ENCODE results near the gene TAF1D. TPM values are rescaled to one million over a fixed set of nuclear protein-coding genes. Genes with fewer than 3 reads are reported as not detected.

Gene TAF1D
- total RNA-seq, 1 donor = 126 TPM

DNA sequence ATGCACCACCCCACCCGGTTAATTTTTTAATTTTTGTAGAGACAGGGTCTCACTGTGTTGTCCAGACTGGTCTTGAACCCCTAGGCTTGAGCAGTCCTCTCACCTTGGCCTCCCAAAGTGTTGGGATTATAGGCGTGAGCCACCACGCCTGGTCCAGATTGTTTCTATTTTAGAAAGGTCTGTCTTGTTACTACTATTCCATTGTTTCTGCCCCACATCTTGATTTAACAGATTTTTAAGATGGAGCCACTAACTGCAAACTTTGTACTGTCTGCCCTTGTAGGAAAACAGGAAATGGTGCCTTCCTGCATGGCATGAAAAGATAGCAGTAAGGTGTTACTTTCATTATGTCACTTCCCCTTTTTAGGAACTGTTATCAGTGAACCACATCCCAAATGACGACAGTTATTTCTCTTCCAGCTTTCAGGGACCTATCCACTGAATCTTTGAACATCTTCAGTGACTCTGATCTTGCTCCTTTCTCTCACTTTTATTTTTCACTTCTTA lies 23.2 kb downstream of the TAF1D start:
- H3K27ac ChIP-seq (ENCODE audit: low read depth, low read length) = no peak overlapping the region
- TF ChIP-seq, protein P1, sequence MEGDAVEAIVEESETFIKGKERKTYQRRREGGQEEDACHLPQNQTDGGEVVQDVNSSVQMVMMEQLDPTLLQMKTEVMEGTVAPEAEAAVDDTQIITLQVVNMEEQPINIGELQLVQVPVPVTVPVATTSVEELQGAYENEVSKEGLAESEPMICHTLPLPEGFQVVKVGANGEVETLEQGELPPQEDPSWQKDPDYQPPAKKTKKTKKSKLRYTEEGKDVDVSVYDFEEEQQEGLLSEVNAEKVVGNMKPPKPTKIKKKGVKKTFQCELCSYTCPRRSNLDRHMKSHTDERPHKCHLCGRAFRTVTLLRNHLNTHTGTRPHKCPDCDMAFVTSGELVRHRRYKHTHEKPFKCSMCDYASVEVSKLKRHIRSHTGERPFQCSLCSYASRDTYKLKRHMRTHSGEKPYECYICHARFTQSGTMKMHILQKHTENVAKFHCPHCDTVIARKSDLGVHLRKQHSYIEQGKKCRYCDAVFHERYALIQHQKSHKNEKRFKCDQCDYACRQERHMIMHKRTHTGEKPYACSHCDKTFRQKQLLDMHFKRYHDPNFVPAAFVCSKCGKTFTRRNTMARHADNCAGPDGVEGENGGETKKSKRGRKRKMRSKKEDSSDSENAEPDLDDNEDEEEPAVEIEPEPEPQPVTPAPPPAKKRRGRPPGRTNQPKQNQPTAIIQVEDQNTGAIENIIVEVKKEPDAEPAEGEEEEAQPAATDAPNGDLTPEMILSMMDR (IDR thresholded peaks at IDR 0.05; ENCODE audit: extremely low read depth, low read depth, low read length) = no peak

DNA sequence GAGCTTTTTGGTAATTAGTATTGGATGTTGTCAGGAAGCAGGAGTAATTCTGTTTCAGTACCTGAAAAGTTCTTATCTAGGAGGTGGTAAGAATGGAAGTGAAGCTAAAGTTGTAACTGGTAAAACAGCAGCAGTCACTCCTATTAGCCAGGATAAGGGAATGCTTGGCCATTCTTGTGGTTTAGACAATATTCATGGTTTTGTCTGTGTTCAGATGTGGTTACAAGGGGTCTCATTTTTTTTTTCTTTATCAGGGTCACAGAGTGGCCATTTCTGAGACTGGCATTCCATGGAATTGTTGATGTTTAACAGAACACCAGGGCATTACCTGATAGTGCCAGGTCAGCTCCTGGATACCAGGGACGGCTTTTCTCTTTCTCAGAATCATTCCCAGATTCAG lies 23.8 kb downstream of the TAF1D start:
- Histone ChIP-seq H3K36me3 (ENCODE audit: insufficient read depth, low read length) (peaks cover 12% of the 10 kb centered on the region), H3K4me1 (ENCODE audit: insufficient read depth, low read length) (no peaks in the 10 kb centered on the region), H3K27me3 (ENCODE audit: insufficient read depth, low read length) (no peaks in the 10 kb centered on the region), H4K20me1 (ENCODE audit: insufficient read depth, low read length) (no peaks in the 10 kb centered on the region), H3K4me3 (ENCODE audit: insufficient read depth, low read length) (no peak overlapping the region), H3K4me2 (ENCODE audit: insufficient read depth, low read length) (no peak overlapping the region), H3K27ac (ENCODE audit: low read depth, low read length) (no peak overlapping the region), H3K79me2 (ENCODE audit: insufficient read depth, low read length) (peaks cover 4% of the 10 kb centered on the region), H2AFZ (ENCODE audit: low read length) (no peak overlapping the region), H3K9me3 (ENCODE audit: low read depth, low read length) (no peaks in the 10 kb centered on the region)
- no peak for DNase-seq (ENCODE audit: insufficient read length, low spot score, missing footprints)
- TF ChIP-seq, protein P1 (IDR thresholded peaks at IDR 0.05; ENCODE audit: extremely low read depth, low read depth, low read length) = no peak

More for the DNA sequence above, 23.2 kb downstream of the TAF1D start:
- H3K36me3 ChIP-seq (ENCODE audit: insufficient read depth, low read length) = peaks cover 18% of the 10 kb centered on the region
- H3K4me3 ChIP-seq (ENCODE audit: insufficient read depth, low read length) = no peak overlapping the region
- no peaks in the 10 kb centered on the region for H3K9me3 ChIP-seq (ENCODE audit: low read depth, low read length)
- H3K79me2 ChIP-seq (ENCODE audit: insufficient read depth, low read length) = peaks cover 4% of the 10 kb centered on the region
- no peaks in the 10 kb centered on the region for H4K20me1 ChIP-seq (ENCODE audit: insufficient read depth, low read length)
- no peak overlapping the region for H3K4me2 ChIP-seq (ENCODE audit: insufficient read depth, low read length)
- no peak for DNase-seq (ENCODE audit: insufficient read length, low spot score, missing footprints)
- no peaks in the 10 kb centered on the region for H3K27me3 ChIP-seq (ENCODE audit: insufficient read depth, low read length)
- no peak overlapping the region for H2AFZ ChIP-seq (ENCODE audit: low read length)
- H3K4me1 ChIP-seq (ENCODE audit: insufficient read depth, low read length) = no peaks in the 10 kb centered on the region

DNA sequence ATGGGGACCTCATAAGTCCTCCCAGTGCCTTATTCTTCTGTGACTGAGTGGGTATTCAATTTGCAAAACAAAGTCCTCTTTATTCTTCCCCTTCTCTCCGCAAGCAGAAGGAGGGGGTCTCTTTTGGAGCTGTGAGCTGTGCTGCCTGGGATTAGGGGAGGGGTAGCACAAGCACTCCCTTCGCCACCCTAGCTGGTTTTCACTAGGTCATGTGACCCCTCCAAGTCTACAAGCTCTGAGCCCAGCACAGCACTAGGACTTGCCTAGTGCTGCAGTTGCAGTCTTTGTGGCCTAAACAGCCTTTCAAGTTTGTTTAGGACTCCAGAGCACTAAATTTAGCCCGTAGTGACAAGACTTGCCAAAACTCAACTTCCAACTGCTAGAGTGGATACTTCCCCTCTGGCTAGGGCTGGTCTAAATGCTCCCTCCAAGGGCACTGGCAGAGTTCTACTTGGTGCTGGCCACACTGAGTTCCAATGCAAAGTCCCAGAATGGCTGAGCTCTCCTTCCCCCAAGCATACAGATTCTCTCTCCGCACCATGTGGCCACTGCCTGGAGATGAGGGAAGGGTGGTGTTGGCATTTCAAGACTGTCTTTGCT lies 25.4 kb downstream of the TAF1D start:
- H4K20me1 ChIP-seq (ENCODE audit: insufficient read depth, low read length) = no peaks in the 10 kb centered on the region
- H3K27me3 ChIP-seq (ENCODE audit: insufficient read depth, low read length) = no peaks in the 10 kb centered on the region
- DNase-seq (ENCODE audit: insufficient read length, low spot score, missing footprints) = no peak
- no peak overlapping the region for H3K27ac ChIP-seq (ENCODE audit: low read depth, low read length)
- H3K36me3 ChIP-seq (ENCODE audit: insufficient read depth, low read length) = peaks cover 12% of the 10 kb centered on the region
- H3K4me3 ChIP-seq (ENCODE audit: insufficient read depth, low read length) = no peak overlapping the region
- no peaks in the 10 kb centered on the region for H3K9me3 ChIP-seq (ENCODE audit: low read depth, low read length)
- peaks cover 6% of the 10 kb centered on the region for H3K79me2 ChIP-seq (ENCODE audit: insufficient read depth, low read length)
- no peak overlapping the region for H2AFZ ChIP-seq (ENCODE audit: low read length)
- TF ChIP-seq, protein P1 (IDR thresholded peaks at IDR 0.05; ENCODE audit: extremely low read depth, low read depth, low read length) = no peak
- no peak overlapping the region for H3K4me2 ChIP-seq (ENCODE audit: insufficient read depth, low read length)
- H3K4me1 ChIP-seq (ENCODE audit: insufficient read depth, low read length) = no peaks in the 10 kb centered on the region

DNA sequence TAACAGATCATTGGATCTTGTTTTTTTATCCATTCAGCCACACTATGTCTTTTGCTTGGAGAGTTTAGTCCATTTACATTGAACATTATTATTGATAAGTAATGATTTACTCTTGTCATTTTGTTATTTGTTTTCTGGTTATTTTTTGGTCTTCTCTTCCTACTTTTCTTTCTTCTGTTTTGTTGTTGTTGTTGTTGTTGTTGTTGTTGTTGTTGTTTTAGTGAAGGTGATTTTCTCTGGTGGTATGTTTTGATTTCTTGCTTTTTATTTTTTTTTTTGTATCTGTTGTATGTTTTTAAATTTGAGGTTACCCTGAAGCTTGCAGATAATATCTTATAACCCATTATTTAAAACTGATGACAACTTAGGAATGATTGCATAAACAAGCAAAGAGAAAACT lies 28.6 kb downstream of the TAF1D start:
- Histone ChIP-seq H2AFZ (ENCODE audit: low read length) (no peak overlapping the region), H3K27ac (ENCODE audit: low read depth, low read length) (no peak overlapping the region), H3K4me3 (ENCODE audit: insufficient read depth, low read length) (no peak overlapping the region), H3K4me1 (ENCODE audit: insufficient read depth, low read length) (no peaks in the 10 kb centered on the region), H3K4me2 (ENCODE audit: insufficient read depth, low read length) (no peak overlapping the region), H3K9me3 (ENCODE audit: low read depth, low read length) (peaks cover 2% of the 10 kb centered on the region), H3K27me3 (ENCODE audit: insufficient read depth, low read length) (no peaks in the 10 kb centered on the region), H4K20me1 (ENCODE audit: insufficient read depth, low read length) (no peaks in the 10 kb centered on the region), H3K79me2 (ENCODE audit: insufficient read depth, low read length) (peaks cover 9% of the 10 kb centered on the region), H3K36me3 (ENCODE audit: insufficient read depth, low read length) (peaks cover 30% of the 10 kb centered on the region)
- TF ChIP-seq, protein P1 (IDR thresholded peaks at IDR 0.05; ENCODE audit: extremely low read depth, low read depth, low read length) = no peak
- DNase-seq (ENCODE audit: insufficient read length, low spot score, missing footprints) = no peak
